Neural cell (in vitro differentiated cells): ENCODE results near the gene SLC15A4. TPM values are rescaled to one million over a fixed set of nuclear protein-coding genes. Genes with fewer than 3 reads are reported as not detected.

Source experiments
- H2AFZ ChIP-seq: fragments of 200-600, 300-800 bp; sonication (generic), shearing (Covaris generic); 2 replicates; pipeline ENCODE4 v1.6.0; 2014; ENCODE audit warnings: low read depth, mild to moderate bottlenecking, antibody characterized with exemption, low read length, moderate library complexity
- H3F3A ChIP-seq: fragments of 200-600 bp; shearing (Covaris generic); 2 replicates; pipeline ENCODE4 v1.6.1; 2016; ENCODE audit warnings: mild to moderate bottlenecking, moderate library complexity, mixed read lengths, antibody characterized with exemption, low read length; ENCODE audit not compliant: insufficient read depth, poor library complexity, severe bottlenecking
- H3K27ac ChIP-seq: fragments of 200-600, 300-800 bp; sonication (generic), shearing (Covaris generic); 2 replicates; pipeline ENCODE4 v1.5.1; 2014; ENCODE audit warnings: mild to moderate bottlenecking, low read length, moderate library complexity
- H3K27me3 ChIP-seq: fragments of 300-800, 200-600 bp; sonication (generic), shearing (Covaris generic); 2 replicates; pipeline ENCODE4 v1.6.0; 2014; ENCODE audit warnings: mild to moderate bottlenecking, low read depth, low read length, moderate library complexity; ENCODE audit not compliant: insufficient read depth
- H3K36me3 ChIP-seq: fragments of 300-800, 200-600 bp; sonication (generic), shearing (Covaris generic); 2 replicates; pipeline ENCODE4 v1.5.1; 2014; ENCODE audit warnings: mild to moderate bottlenecking, antibody characterized with exemption, low read length, moderate library complexity; ENCODE audit not compliant: insufficient read depth
- H3K4me2 ChIP-seq: fragments of 300-800, 200-600 bp; sonication (generic), shearing (Covaris generic); 2 replicates; pipeline ENCODE4 v1.6.0; 2014; ENCODE audit warnings: mild to moderate bottlenecking, low read length
- H3K4me3 ChIP-seq: fragments of 300-800, 200-600 bp; sonication (generic), shearing (Covaris generic); 2 replicates; pipeline ENCODE4 v1.5.1; 2014; ENCODE audit warnings: mild to moderate bottlenecking, low read length, moderate library complexity
- H3K79me2 ChIP-seq: fragments of 200-600 bp; shearing (Covaris generic); replicated peaks from 2 replicates; pipeline ENCODE4 v1.6.0; 2014; ENCODE audit warnings: mild to moderate bottlenecking, low read length, moderate library complexity; ENCODE audit not compliant: insufficient read depth
- H3K9ac ChIP-seq: fragments of 300-800, 200-600 bp; sonication (generic), shearing (Covaris generic); 2 replicates; pipeline ENCODE4 v1.6.1; 2016; ENCODE audit warnings: mild to moderate bottlenecking, low read length, mixed read lengths
- H3K9me2 ChIP-seq: fragments of 200-600 bp; shearing (Covaris generic); 2 replicates; pipeline ENCODE4 v1.6.1; 2016; ENCODE audit warnings: mild to moderate bottlenecking, low read length, mixed read lengths; ENCODE audit not compliant: insufficient read depth
- H3K9me3 ChIP-seq: fragments of 200-600, 300-800 bp; sonication (generic), shearing (Covaris generic); 2 replicates; pipeline ENCODE4 v1.6.1; 2016; ENCODE audit warnings: mild to moderate bottlenecking, mixed run types, low read length, moderate library complexity, mixed read lengths
- H4K20me1 ChIP-seq: fragments of 200-600 bp; shearing (Covaris generic); 2 replicates; pipeline ENCODE4 v1.6.1; 2016; ENCODE audit warnings: mild to moderate bottlenecking, mixed run types; ENCODE audit not compliant: insufficient read depth
- CTCF ChIP-seq: fragments of 450-650 bp; IDR thresholded peaks from 2 replicates; pipeline ENCODE4 v1.5.1; 2014; ENCODE audit warnings: antibody characterized with exemption, mild to moderate bottlenecking, moderate library complexity; ENCODE audit not compliant: poor library complexity, severe bottlenecking
- EP300 ChIP-seq: fragments of 450-650 bp; conservative IDR thresholded peaks from 2 replicates; pipeline ENCODE4 v1.6.1; 2014; ENCODE audit warnings: antibody characterized with exemption, mild to moderate bottlenecking, moderate library complexity; ENCODE audit not compliant: poor library complexity, severe bottlenecking
- EZH2 ChIP-seq: fragments of 200-600, 300-800 bp; shearing (Covaris generic), sonication (generic); IDR thresholded peaks from 2 replicates; pipeline ENCODE4 v1.6.1; 2014; ENCODE audit warnings: antibody characterized with exemption, low read length, borderline replicate concordance, mild to moderate bottlenecking; ENCODE audit not compliant: insufficient read depth, poor library complexity, severe bottlenecking
- MXI1 ChIP-seq: fragments of 450-650 bp; conservative IDR thresholded peaks from 2 replicates; pipeline ENCODE4 v1.6.1; 2014; ENCODE audit warnings: antibody characterized with exemption, mild to moderate bottlenecking; ENCODE audit not compliant: poor library complexity, severe bottlenecking
- POLR2AphosphoS5 ChIP-seq: IDR thresholded peaks from 2 replicates; pipeline ENCODE4 v1.6.1; 2012
- RAD21 ChIP-seq: fragments of 450-650 bp; conservative IDR thresholded peaks from 2 replicates; pipeline ENCODE4 v1.6.1; 2014; ENCODE audit warnings: antibody characterized with exemption, mild to moderate bottlenecking, moderate library complexity
- REST ChIP-seq: IDR thresholded peaks from 2 replicates; pipeline ENCODE4 v1.6.1; 2012; ENCODE audit warnings: borderline replicate concordance
- SMC3 ChIP-seq: fragments of 450-650 bp; conservative IDR thresholded peaks from 2 replicates; pipeline ENCODE4 v1.6.1; 2014; ENCODE audit warnings: antibody characterized with exemption, mild to moderate bottlenecking, moderate library complexity; ENCODE audit not compliant: poor library complexity
- TAF1 ChIP-seq: IDR thresholded peaks from 2 replicates; pipeline ENCODE4 v1.6.1; 2012; ENCODE audit warnings: low read depth
- polyA plus RNA-seq: library from polyadenylated mRNA; depleted of rRNA; stranded (reverse); fragments of >200 nt; gene quantifications from 2 replicates; pipeline ENCODE4 v1.2.3, GENCODE V29; 2014

The SLC15A4 gene
- polyA plus RNA-seq, 1 donor from 2014 or later = 34.7 TPM

GRCh38 chr12:128813883-128814282, 9.9 kb downstream of the SLC15A4 start:
- Histone ChIP-seq H3K9me2 (no peaks in the 10 kb centered on the region), H3K36me3 (no peaks in the 10 kb centered on the region), H3F3A (peaks cover 10% of the 10 kb centered on the region), H4K20me1 (no peaks in the 10 kb centered on the region), H3K4me3 (no peak overlapping the region), H3K4me2 (no peak overlapping the region), H3K9me3 (no peaks in the 10 kb centered on the region), H2AFZ (no peak overlapping the region), H3K27me3 (no peaks in the 10 kb centered on the region), H3K79me2 (peaks cover 43% of the 10 kb centered on the region), H3K9ac (no peak overlapping the region), H3K27ac (no peak overlapping the region)
- TF ChIP-seq CTCF (no peak), RAD21 (no peak), REST (no peak), EP300 (no peak), SMC3 (no peak), EZH2 (no peak), MXI1 (no peak), TAF1 (no peak), POLR2AphosphoS5 (no peak)

GRCh38 chr12:128813392-128813791, 10.4 kb downstream of the SLC15A4 start:
- Histone ChIP-seq H3F3A (peaks cover 10% of the 10 kb centered on the region), H2AFZ (no peak overlapping the region), H3K27me3 (no peaks in the 10 kb centered on the region), H3K9me3 (no peaks in the 10 kb centered on the region), H3K36me3 (no peaks in the 10 kb centered on the region), H3K9ac (no peak overlapping the region), H4K20me1 (no peaks in the 10 kb centered on the region), H3K79me2 (peaks cover 39% of the 10 kb centered on the region), H3K4me2 (no peak overlapping the region), H3K4me3 (no peak overlapping the region), H3K27ac (no peak overlapping the region), H3K9me2 (no peaks in the 10 kb centered on the region)
- TF ChIP-seq MXI1 (no peak), SMC3 (no peak), TAF1 (no peak), REST (no peak), RAD21 (no peak), POLR2AphosphoS5 (no peak), EP300 (no peak), EZH2 (no peak), CTCF (no peak)
